HG02763 (cell line): ENCODE results near the gene RBPMS2.

Experiments
- ATAC-seq: cut with Tn5 transposase; IDR thresholded peaks from one replicate; pipeline ENCODE4 v1.9.1; 2021; ENCODE audit warnings: mild to moderate bottlenecking, moderate library complexity; ENCODE audit not compliant: unreplicated experiment

RBPMS2 gene

DNA sequence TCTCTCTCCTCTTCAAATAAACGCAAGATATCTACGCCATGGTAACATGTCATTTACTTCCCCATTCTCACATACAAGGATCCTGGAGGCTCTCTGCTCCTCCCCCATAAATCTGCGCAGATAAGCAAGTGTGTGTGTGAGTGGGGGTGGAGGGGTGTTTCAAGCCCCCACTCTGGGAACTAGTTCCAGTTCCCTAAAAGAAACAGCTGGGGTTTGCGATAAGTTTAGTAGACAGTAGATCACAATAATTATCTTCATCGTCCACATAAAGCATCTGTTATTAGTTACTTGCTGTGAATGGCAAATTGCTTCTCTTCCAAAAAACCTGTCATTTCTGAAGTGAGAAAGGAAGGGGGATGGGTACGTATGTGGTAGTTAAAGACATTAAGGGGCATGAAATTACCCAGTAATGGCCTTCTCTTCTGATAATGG, 79.8 kb downstream of the RBPMS2 start:
- no peak for ATAC-seq

- no peak for ATAC-seq
These were observed 80.6 kb downstream of the RBPMS2 start for GRCh38 chr15:64694816-64695215.

- no peak for ATAC-seq
These were observed 82.3 kb downstream of the RBPMS2 start for GRCh38 chr15:64693134-64693533.

DNA sequence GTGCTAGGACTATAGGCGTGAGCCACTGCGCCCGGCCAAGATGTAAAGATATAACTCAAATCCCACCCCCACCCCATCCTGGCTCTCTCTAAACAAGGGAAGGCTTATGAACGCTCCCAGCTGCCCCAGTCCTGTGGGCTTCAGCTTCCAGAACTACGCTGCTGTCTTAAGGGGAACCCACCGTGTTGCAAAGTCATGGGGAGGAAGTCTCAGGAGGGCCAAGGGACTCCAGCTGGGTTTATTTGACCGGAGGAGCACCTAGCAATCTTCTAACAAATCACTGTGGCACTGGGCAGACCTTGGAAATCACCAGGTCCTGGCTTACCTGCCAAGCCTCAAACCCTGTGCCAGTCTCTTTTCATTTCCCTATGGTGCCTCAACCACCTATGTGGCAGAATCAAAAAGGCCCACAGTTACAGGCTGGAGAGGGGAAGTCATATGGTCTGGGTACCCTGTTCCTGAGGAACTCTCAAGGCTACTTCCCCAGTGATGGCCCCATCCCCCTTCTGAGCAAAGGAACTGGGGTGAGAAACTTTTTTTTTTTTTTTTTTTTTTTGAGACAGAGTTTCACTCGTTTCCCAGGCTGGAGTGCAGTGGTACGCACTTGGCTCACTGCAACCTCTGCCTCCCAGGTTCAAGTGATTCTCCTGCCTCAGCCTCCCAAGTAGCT, 83.4 kb downstream of the RBPMS2 start:
- no peak for ATAC-seq

- no peak for ATAC-seq
These were observed 84.7 kb downstream of the RBPMS2 start for GRCh38 chr15:64690578-64691296.

DNA sequence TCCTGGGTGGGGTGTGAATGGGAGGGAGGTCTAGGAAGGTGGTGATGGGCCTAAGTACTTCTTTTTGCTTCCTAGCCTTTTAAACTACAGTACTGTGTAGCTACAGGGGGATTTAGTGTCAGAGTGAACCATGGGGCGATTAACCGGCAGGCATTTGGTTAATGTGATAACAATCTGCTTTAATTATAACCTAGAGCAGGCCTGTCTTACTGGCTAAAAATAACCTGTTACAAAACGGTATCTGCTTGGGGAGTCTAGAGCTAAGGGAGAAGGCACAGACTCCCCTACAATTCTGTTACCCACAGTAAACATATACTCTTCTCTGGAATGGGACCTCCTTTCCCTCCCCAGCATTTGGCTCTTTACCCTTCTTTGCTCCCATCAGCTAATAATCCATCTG, 85.4 kb downstream of the RBPMS2 start:
- no peak for ATAC-seq
